ENCODE data around the gene BDKRB2. TPM values are rescaled to one million over a fixed set of nuclear protein-coding genes. Genes with fewer than 3 reads are reported as not detected.
A peak's percentile ranks its signal among the peaks of the same experiment; 100 is the strongest.

Gene BDKRB2
- total RNA-seq, 6 donors from 2014 or later: 0.78 to 4.0 (median 1.8) TPM; not detected in 1

DNA sequence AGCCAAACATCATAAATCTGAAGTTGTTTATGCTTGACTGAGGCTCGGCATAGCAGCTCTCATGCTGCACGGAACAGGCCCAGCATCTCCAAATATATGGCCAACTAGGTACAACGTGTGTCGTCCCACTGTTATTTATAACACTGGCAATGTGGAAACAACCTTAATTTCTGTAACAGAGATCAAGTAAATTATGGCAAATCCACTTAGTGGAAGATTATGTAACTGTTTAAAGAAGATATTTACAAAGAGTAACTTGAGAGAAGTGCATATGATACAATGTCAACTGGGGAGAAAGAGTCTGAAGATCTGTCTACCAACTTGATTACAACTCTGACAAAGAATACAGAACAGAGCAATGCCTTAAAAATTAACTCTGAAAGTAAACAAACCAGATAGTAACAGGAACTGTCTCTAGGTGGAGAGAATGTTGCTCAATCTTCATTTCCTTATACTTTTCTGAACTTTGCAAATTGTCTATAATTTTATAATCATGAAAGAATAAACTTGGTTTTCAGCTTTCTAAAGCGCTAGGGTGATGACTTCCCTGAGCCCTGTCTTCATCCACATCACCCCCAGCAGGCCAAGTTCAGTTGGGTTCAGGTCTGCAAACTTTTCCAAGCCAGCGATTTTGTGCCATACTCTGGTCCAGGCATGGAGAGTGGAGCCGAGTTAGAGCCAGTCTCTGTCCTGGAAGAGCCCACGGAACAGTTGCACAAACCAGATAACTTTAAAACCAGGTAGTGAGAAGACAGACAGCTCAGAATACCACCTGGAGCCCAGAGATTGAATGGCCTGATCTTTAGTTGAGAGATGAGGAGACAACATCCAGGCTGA, 44.3 kb upstream of the BDKRB2 start:
- Histone ChIP-seq H3K36me3 (no peaks in the 10 kb centered on the region), H3K27me3 (no peaks in the 10 kb centered on the region), H3K4me1 (peaks cover 0 to under 1% (median 0%) of the 10 kb centered on the region in 4 donors), H3K9me3 (no peaks in the 10 kb centered on the region), H3K4me3 (no peak overlapping the region), H3K27ac (no peak overlapping the region)
- TF ChIP-seq, protein P1, sequence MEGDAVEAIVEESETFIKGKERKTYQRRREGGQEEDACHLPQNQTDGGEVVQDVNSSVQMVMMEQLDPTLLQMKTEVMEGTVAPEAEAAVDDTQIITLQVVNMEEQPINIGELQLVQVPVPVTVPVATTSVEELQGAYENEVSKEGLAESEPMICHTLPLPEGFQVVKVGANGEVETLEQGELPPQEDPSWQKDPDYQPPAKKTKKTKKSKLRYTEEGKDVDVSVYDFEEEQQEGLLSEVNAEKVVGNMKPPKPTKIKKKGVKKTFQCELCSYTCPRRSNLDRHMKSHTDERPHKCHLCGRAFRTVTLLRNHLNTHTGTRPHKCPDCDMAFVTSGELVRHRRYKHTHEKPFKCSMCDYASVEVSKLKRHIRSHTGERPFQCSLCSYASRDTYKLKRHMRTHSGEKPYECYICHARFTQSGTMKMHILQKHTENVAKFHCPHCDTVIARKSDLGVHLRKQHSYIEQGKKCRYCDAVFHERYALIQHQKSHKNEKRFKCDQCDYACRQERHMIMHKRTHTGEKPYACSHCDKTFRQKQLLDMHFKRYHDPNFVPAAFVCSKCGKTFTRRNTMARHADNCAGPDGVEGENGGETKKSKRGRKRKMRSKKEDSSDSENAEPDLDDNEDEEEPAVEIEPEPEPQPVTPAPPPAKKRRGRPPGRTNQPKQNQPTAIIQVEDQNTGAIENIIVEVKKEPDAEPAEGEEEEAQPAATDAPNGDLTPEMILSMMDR (IDR thresholded peaks at IDR 0.05): no peak
- peak in 1 of 4 donors; percentile 17 for TF ChIP-seq EP300 (IDR thresholded peaks at IDR 0.05)
- DNase-seq (no peak), ATAC-seq (ENCODE audit: low FRiP score in 2 of 2) (no peak)
- 71 to 79% methylated on average over 8 of the region's 8 CpGs for WGBS, 2 donors

DNA sequence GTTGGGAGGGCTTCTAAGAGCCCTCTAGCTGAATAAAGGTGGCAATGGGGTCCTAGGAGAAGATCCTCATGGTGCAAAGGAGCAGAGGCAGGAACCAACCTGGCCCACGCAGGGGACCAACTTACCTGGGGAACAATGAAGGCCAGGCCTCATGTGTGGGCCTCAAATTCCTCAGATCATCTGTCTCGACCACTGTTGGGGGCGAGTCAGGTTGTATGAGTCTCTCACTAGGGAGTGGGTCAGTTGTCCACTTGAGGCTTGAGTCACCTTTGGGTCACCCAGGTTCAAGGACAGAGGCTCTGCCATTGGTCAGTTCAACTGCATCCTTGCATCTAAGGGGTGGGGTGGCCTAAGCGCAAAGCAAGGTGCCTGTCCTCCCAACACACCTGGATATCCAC, 43.7 kb upstream of the BDKRB2 start:
- TF ChIP-seq EP300 (IDR thresholded peaks at IDR 0.05) (no peak), POLR2A (IDR thresholded peaks at IDR 0.05) (no peak), POLR2AphosphoS5 (IDR thresholded peaks at IDR 0.05) (no peak)
- TF ChIP-seq, protein P1 (IDR thresholded peaks at IDR 0.05): no peak
- 96 to 98% methylated on average over 4 of the region's 4 CpGs for WGBS, 2 donors

DNA sequence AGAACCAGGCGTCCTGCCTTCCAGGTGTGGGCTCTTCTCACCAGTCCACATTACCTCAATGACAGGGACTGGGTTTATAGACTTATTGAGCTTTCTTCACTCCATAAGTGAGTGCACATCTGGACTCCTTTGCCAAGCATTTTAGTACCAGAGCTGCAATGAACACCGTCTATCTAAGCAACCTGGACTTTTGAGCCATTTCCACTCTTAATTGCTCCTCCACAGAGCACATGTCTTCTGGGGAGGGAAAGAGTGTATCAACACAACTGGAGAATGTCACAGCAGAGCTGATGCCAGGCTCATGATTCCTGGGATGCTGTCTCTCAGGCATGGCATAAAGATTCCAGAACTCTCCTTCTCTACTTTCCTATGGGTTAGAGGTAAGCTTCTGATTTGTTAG, 43.0 kb upstream of the BDKRB2 start:
- no peaks in the 10 kb centered on the region for H3K27me3 ChIP-seq
- TF ChIP-seq EP300 (IDR thresholded peaks at IDR 0.05) (no peak), POLR2A (IDR thresholded peaks at IDR 0.05) (no peak), POLR2AphosphoS5 (IDR thresholded peaks at IDR 0.05) (no peak)
- TF ChIP-seq, protein P1 (IDR thresholded peaks at IDR 0.05): no peak
- no peaks in the 10 kb centered on the region for H3K36me3 ChIP-seq
- peaks cover 0 to 14% (median 3%) of the 10 kb centered on the region in 4 donors for H3K4me1 ChIP-seq
- H3K4me3 ChIP-seq: no peak overlapping the region
- H3K9me3 ChIP-seq: no peaks in the 10 kb centered on the region
- WGBS, 2 donors: 95 to 100% methylated on average over 2 of the region's 2 CpGs
- no peak for DNase-seq
- H3K27ac ChIP-seq: no peak overlapping the region
- no peak for ATAC-seq (ENCODE audit: low FRiP score in 2 of 2)

More for the DNA sequence above, 43.7 kb upstream of the BDKRB2 start:
- DNase-seq (no peak), ATAC-seq (ENCODE audit: low FRiP score in 2 of 2) (peak in 1 of 2 donors; percentile 27)
- no peaks in the 10 kb centered on the region for H3K36me3 ChIP-seq
- H3K9me3 ChIP-seq: no peaks in the 10 kb centered on the region
- no peak overlapping the region for H3K4me3 ChIP-seq
- no peaks in the 10 kb centered on the region for H3K27me3 ChIP-seq
- no peak overlapping the region for H3K27ac ChIP-seq
- H3K4me1 ChIP-seq: peaks cover 0 to 7% (median 1%) of the 10 kb centered on the region in 4 donors

DNA sequence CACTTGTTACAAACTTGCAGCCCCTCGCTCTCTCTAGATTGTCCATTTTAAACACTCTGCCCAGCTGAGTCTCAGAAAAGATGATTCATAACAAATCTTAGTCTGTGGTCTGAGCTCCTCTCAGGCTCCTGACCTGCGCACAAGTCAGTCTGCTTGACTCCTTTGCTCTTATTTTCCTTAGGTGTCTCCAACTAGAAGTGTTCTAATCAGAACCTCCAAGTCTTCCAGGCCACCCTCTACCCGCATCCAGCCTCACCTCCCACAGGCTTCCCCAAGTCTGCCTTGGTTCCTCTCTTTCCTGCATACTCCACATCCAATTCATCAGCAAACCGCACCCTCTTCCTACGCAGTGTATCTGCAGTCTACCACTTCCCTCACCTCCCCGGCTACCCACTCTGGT, 42.4 kb upstream of the BDKRB2 start:
- Histone ChIP-seq H3K4me1 (peaks cover 0 to 20% (median 5%) of the 10 kb centered on the region in 4 donors), H3K9me3 (no peaks in the 10 kb centered on the region), H3K27ac (no peak overlapping the region), H3K4me3 (no peak overlapping the region), H3K36me3 (no peaks in the 10 kb centered on the region), H3K27me3 (no peaks in the 10 kb centered on the region)
- TF ChIP-seq, protein P1 (IDR thresholded peaks at IDR 0.05): no peak
- no peak for TF ChIP-seq EP300 (IDR thresholded peaks at IDR 0.05)
- TF ChIP-seq POLR2A (IDR thresholded peaks at IDR 0.05): no peak
- no peak for TF ChIP-seq POLR2AphosphoS5 (IDR thresholded peaks at IDR 0.05)
- 88 to 91% methylated on average over 6 of the region's 6 CpGs for WGBS, 2 donors
- DNase-seq (no peak), ATAC-seq (ENCODE audit: low FRiP score in 2 of 2) (no peak)

DNA sequence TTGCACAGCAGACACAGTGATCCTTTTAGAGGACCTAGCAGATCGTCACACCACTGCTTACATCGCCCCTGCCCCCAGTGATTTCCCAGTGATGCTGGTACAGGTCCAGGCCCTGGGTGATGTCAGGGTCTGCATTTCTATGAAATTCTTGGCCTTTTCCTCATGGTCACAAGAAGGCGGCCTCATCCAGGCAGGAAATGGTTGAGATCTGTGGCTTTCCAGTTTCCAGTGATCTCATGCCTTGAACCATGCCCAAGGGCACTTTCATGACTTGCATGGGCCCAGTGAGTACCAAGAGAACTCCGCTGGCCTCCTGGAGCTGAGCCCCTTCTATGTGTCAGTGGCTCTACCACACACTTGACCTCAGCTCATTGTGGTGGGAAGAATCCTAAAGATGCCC, 41.9 kb upstream of the BDKRB2 start:
- DNase-seq: no peak
- Histone ChIP-seq H3K27me3 (no peaks in the 10 kb centered on the region), H3K36me3 (no peaks in the 10 kb centered on the region), H3K9me3 (no peaks in the 10 kb centered on the region), H3K4me3 (no peak overlapping the region), H3K27ac (no peak overlapping the region), H3K4me1 (peaks cover 0 to 24% (median 5%) of the 10 kb centered on the region in 4 donors)
- 96 to 100% methylated on average over 3 to 4 of the region's 4 CpGs for WGBS, 2 donors
- ATAC-seq (ENCODE audit: low FRiP score in 2 of 2): no peak
- no peak for TF ChIP-seq POLR2AphosphoS5 (IDR thresholded peaks at IDR 0.05)
- TF ChIP-seq POLR2A (IDR thresholded peaks at IDR 0.05): no peak
- no peak for TF ChIP-seq EP300 (IDR thresholded peaks at IDR 0.05)
- TF ChIP-seq, protein P1 (IDR thresholded peaks at IDR 0.05): no peak
